ENCODE data around the gene PCF11. TPM values are rescaled to one million over a fixed set of nuclear protein-coding genes. Genes with fewer than 3 reads are reported as not detected.
"Not testable (repeated sequence)": the region's sequence is repeated elsewhere in the genome, so short reads cannot be mapped to it uniquely, and the experiment has no call there.

Gene PCF11, protein sequence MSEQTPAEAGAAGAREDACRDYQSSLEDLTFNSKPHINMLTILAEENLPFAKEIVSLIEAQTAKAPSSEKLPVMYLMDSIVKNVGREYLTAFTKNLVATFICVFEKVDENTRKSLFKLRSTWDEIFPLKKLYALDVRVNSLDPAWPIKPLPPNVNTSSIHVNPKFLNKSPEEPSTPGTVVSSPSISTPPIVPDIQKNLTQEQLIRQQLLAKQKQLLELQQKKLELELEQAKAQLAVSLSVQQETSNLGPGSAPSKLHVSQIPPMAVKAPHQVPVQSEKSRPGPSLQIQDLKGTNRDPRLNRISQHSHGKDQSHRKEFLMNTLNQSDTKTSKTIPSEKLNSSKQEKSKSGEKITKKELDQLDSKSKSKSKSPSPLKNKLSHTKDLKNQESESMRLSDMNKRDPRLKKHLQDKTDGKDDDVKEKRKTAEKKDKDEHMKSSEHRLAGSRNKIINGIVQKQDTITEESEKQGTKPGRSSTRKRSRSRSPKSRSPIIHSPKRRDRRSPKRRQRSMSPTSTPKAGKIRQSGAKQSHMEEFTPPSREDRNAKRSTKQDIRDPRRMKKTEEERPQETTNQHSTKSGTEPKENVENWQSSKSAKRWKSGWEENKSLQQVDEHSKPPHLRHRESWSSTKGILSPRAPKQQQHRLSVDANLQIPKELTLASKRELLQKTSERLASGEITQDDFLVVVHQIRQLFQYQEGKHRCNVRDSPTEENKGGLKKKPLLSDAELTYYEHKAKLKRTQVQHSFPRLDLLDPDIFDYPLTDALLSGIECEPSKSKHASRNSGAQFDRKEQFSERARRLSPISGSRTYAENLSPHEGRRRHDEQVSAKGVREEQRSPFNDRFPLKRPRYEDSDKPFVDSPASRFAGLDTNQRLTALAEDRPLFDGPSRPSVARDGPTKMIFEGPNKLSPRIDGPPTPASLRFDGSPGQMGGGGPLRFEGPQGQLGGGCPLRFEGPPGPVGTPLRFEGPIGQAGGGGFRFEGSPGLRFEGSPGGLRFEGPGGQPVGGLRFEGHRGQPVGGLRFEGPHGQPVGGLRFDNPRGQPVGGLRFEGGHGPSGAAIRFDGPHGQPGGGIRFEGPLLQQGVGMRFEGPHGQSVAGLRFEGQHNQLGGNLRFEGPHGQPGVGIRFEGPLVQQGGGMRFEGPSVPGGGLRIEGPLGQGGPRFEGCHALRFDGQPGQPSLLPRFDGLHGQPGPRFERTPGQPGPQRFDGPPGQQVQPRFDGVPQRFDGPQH (N-terminal part only)
- total RNA-seq (2014; rRNA removed; shearing (Covaris generic)) = 33.3 and 35.3 TPM in 2 replicates

DNA sequence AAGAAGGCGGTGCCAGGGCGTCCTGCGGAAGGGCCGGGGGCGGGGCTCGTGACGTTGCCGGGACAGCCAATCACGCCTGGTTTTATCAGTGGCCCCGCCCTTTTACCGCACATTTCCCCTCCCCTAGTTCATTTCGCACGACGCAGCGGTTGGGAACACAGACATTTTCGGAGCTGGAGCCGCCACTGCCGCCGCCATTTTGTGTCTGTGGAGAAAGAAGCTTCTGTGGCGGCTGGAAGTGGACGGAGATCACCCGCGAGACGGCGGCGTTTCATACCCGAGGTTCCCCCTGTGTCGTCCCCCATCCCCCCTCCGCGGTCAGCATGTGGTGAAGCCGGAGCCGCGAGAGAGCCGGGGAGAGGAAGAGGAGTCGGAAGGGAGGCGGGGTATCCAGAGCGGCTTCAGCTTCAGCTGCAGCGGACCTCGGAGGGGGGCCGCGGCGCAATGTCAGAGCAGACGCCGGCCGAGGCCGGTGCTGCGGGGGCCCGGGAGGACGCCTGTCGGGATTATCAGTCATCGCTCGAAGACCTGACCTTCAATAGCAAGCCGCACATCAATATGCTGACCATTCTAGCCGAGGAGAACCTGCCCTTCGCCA, at the start of gene PCF11:
Gene PCF11 (plus strand): TSS at position 136 of the 598 bp plus-strand sequence. CDS start 309 bp downstream, at position 445.
- no peak for DNase-seq (ENCODE audit: low spot score)

- no peak for DNase-seq (ENCODE audit: low spot score)
Observed at GRCh38 chr11:83112886-83113285, 44.0 kb upstream of the PCF11 start.

DNA sequence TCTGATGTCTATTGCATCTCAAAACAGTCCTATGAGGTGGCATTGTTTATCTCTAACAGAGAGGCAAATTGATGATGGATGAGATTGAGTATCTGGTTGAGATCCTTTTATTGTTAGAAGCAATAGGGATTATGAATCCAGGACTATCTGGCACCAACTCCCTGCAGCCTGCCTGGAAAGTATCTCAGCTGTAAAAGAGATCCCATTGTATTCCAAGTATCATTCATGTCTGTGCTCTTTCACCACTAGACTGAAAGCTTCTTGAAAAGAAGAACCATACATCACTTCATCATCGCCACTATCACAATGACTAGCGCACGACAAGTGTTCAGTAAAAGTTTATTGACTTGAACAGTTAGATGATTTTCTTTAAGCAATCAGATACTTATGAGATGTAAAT, 41.9 kb upstream of the PCF11 start:
- no peak for DNase-seq (ENCODE audit: low spot score)

GRCh38 chr11:83115551-83115950, 41.4 kb upstream of the PCF11 start:
- no peak for DNase-seq (ENCODE audit: low spot score)

DNA sequence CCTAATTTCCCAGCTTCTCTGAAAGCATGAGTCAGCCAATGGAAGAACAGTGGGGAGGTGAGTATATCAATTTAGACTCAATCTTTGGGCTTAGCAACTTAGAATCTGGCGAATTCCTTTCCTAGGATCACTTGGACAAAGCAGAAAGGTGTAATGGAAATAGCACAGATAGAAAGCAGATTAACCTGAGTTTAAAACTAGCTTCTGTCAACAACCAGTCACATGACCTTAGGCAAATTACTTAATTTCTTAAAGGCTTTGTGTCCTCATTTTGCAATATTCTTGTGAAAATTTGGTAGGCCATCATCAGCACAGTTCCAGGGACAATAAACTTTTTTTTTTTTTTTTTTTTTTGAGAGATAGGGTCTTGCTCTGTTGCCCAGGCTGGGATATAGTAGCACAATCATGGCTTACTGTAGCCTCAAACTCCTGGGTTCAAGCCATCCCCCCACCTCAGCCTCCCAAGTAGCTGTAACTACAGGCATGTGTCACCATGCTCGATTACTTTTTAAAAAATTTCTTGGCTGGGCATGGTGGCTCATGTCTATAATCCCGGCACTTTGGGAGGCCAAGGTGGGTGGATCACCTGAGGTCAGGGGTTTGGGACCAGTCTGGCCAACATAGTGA, 40.8 kb upstream of the PCF11 start:
- DNase-seq (ENCODE audit: low spot score) = no peak

- DNase-seq (ENCODE audit: low spot score) = no peak
Observed at GRCh38 chr11:83118814-83119213, 38.1 kb upstream of the PCF11 start.

DNA sequence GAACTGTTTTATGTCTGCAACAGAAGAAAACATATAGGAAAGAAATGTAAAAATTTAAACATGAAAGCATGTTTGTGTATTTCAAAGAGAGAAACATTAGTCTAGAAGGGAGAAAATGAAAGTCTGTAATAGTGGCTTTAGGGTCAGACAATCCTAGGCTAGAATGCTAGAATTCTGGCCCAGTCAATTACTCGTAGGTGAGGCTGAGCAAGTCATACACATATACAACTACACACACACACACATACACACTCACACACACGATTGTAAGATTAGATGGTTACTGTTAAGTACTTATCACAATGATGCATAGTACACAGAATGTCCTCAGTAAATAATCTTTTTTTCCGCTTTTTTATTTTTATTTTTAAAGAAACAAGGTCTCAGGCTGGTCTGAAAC, 37.7 kb upstream of the PCF11 start:
- DNase-seq (ENCODE audit: low spot score) = no peak

GRCh38 chr11:83120327-83120726, 36.6 kb upstream of the PCF11 start:
- DNase-seq (ENCODE audit: low spot score) = no peak

DNA sequence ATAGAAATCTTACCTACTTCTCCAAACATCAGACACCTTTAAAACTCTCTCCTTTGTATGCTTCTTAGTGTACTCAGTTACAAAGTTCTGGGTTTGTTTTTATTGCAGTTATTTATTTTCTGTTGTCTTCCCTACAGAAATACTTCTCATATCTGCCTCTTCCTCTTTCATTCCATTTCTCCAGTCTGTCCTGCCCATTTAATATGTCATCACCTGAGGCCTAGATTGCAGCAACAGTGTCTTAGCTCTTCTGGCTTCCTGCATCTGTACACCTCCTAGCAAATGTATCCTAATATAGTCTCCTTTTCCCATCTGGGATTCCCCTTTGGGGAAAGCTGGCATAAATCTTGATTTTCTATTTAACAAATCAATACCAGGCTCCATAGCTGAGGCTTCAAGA, 34.9 kb upstream of the PCF11 start:
- DNase-seq (ENCODE audit: low spot score) = no peak

GRCh38 chr11:83122766-83123165, 34.2 kb upstream of the PCF11 start:
- DNase-seq (ENCODE audit: low spot score) = no peak

DNA sequence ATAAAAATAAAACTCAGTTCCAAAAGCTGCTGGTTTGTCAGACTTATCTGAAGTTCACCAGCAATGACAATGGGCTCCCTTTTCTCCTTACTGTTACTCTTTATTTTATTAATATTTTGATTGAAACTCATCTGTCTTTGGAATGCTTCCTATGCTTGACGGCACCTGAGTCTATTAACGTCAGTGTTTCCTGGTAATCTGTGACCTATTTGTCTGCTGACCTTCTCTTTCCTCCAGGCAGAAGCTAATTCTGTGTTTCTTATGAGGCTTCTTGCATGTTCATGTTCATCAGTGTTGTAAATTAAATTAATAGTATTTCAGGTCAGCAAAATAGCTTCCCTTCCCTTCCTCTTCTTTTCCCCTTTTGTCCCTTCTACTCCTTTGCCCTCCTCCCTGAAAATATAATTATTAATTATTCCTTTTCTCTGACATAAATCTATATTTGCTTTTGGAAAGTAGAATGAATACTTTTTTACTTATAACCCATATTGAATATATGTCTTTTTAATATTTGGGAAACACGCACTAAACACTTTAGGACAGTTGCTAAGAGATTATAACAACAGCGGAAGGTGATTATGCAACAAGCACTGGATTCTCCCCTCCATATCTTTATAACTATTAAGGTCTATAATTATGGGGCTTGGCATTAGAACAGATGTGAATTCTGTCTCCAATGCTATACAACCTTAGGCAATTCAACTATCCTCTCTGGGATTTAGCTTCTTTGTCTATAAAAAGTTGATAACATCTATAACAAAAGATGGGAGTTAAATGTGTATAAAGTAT, 32.1 kb upstream of the PCF11 start:
- no peak for DNase-seq (ENCODE audit: low spot score)

- no peak for DNase-seq (ENCODE audit: low spot score)
Observed at GRCh38 chr11:83125577-83125976, 31.4 kb upstream of the PCF11 start.

- DNase-seq (ENCODE audit: low spot score) = no peak
Observed at GRCh38 chr11:83127310-83127637, 29.7 kb upstream of the PCF11 start.

DNA sequence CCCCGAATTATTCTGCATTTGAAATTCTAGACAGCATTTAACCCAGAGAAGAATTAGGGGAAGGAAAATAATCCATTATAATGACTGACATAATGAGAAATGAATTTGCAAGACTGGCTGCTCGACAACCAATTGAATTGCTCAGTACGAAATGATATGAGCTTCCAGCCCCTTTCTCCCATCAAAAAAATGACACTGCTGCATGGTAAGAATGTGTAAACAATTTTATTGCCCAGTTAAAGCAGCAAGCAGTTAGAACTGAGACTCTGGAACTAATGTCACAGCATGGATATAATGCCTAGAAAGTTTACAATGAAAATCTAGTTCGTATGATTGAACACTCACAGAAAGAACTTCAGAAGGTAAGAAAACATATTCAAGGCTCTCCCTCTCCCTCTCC, 24.7 kb upstream of the PCF11 start:
- DNase-seq (ENCODE audit: low spot score) = no peak

DNA sequence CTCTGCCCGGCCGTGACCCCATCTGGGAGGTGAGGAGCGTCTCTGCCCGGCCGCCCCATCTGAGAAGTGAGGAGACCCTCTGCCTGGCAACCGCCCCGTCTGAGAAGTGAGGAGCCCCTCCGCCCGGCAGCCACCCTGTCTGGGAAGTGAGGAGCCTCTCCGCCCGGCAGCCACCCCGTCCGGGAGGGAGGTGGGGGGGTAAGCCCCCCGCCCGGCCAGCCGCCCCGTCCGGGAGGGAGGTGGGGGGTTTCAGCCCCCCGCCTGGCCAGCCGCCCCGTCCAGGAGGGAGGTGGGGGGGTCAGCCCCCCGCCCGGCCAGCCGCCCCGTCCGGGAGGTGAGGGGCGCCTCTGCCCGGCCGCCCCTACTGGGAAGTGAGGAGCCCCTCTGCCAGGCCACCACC, 23.7 kb upstream of the PCF11 start:
- not testable (repeated sequence) for DNase-seq (ENCODE audit: low spot score)

DNA sequence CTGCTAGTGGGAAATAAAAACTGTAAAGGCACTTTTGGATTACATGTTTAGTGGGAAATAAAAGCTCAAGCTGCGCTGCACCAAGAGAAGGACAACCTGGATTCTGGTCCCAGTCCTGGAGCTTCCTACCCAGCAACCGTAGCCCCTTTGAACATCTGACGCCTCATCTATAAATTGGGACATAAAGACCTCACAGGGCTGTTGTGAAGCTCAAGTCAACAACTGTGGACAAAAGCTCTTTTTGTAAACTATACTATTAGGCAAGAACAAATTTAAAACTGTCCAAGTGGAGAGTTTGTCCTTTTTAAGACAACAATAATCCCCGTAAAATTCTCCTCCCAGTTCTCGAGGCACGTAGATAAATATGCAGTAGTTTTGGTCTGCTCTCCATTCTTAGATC, 17.6 kb upstream of the PCF11 start:
- DNase-seq (ENCODE audit: low spot score) = no peak

DNA sequence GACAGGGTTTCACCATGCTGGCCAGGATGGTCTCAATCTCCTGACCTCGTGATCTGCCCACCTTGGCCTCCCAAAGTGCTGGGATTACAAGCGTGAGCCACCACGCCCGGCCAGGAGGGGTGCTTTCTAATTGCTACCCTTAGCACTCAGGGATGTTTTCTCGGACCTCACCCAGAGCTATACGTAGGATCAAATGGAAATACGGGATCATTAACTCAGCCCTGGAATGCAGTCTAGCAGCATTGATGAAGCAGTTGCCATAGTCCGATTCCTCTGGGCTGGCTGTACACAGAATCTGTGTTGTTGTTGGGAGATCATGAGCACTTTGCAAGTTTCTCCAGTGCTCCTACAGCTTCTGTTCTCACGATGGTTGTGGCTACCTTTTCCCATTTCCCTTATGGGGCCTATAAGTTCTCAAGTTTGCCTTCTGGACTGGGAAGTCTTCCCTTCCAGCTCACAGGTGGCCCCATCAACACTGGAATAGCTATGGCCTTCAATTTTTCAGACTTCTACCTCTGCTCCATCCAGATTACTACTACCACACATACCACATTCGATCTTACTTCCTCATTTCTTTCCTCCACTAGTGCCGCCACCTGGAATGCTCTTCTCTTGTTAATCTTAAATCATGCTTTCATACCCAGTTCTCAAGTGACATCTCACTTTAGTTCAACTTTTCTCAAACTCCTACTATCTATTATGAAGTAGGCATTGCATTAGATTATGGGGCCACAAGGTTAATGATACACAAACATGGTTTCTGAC, 16.1 kb upstream of the PCF11 start:
- no peak for DNase-seq (ENCODE audit: low spot score)

GRCh38 chr11:83147895-83148294, 9.0 kb upstream of the PCF11 start:
- DNase-seq (ENCODE audit: low spot score) = no peak

DNA sequence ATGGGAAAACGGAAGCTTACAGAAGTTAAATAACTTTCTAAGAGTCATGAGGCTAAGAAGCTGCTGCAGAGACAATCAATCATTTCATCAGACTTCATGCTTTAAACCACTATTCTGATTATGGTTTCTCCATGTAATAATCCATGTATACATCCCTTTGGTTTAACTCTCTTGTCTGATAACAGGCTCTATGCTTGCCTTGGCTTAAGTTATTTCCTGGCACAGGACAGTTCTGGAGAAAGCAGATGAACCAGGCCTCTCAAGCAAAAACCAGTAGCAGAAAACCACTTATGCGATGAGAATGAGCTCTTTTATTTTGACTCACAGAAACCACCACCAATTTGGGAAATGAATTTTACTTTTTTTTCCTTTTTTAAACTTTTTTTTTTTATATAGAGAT, 6.5 kb upstream of the PCF11 start:
- no peak for DNase-seq (ENCODE audit: low spot score)

All from A172 (cell line).